NT2/D1 (cell line): ENCODE data around the gene RBMS2.
"Not testable (repeated sequence)": the region's sequence is repeated elsewhere in the genome, so short reads cannot be mapped to it uniquely, and the experiment has no call there.

Experiments
- SUZ12 ChIP-seq: IDR thresholded peaks from 2 replicates; pipeline ENCODE4 v1.6.1; 2011; ENCODE audit not compliant: insufficient read length, insufficient read depth; ENCODE audit errors: extremely low read depth
- ZNF274 ChIP-seq: IDR thresholded peaks from 2 replicates; pipeline ENCODE4 v1.6.1; 2011; ENCODE audit warnings: mild to moderate bottlenecking, low read depth, low read length

DNA sequence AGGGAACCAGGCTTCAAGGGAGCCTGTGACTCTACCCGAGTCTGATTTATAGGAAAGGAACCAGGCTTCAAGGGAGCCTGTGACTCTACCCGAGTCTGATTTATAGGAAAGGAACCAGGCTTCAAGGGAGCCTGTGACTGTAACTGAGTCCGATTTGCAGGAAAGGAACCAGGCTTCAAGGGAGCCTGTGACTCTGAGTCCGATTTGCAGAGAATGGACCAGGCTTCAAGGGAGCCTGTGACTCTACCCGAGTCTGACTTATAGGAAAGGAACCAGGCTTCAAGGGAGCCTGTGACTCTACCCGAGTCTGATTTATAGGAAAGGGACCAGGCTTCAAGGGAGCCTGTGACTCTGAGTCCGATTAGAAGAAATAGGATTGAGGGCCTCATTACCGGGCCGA is 22.2 kb upstream of the RBMS2 start:
- TF ChIP-seq ZNF274, SUZ12: not testable (repeated sequence)
